Measurements from ENCODE around the gene DNAH6.

DNAH6 gene

GRCh38 chr2:84830758-84831500, 314.6 kb downstream of the DNAH6 start:
- in situ Hi-C loops (cut with HindIII; ENCODE audit: low sequenced_read_pairs) = no loop called here

- in situ Hi-C loops (cut with HindIII; ENCODE audit: low sequenced_read_pairs) = no loop called here
These were observed 316.6 kb downstream of the DNAH6 start for GRCh38 chr2:84832772-84833461.

- in situ Hi-C loops (cut with HindIII; ENCODE audit: low sequenced_read_pairs) = no loop called here
These were observed 317.3 kb downstream of the DNAH6 start for GRCh38 chr2:84833481-84834150.

GRCh38 chr2:84836215-84836614, 319.9 kb downstream of the DNAH6 start:
- in situ Hi-C loops (cut with HindIII; ENCODE audit: low sequenced_read_pairs) = no loop called here

GRCh38 chr2:84838434-84839145, 322.3 kb downstream of the DNAH6 start:
- in situ Hi-C loops (cut with HindIII; ENCODE audit: low sequenced_read_pairs) = no loop called here

- in situ Hi-C loops (cut with HindIII; ENCODE audit: low sequenced_read_pairs) = loop anchor here (5.0 to 10.0 kb wide), 2 partner anchors 55 to 87 kb away; no protein-coding TSS in a partner anchor
These were observed 323.6 kb downstream of the DNAH6 start for GRCh38 chr2:84839851-84840250.

- in situ Hi-C loops (cut with HindIII; ENCODE audit: low sequenced_read_pairs) = loop anchor here (5.0 to 10.0 kb wide), 2 partner anchors 56 to 87 kb away; no protein-coding TSS in a partner anchor
These were observed 324.0 kb downstream of the DNAH6 start for GRCh38 chr2:84840306-84840705.

GRCh38 chr2:84841577-84841976, 325.3 kb downstream of the DNAH6 start:
- in situ Hi-C loops (cut with HindIII; ENCODE audit: low sequenced_read_pairs) = loop anchor here (5.0 to 10.0 kb wide), 2 partner anchors 57 to 86 kb away; no protein-coding TSS in a partner anchor

GRCh38 chr2:84844141-84844540, 327.8 kb downstream of the DNAH6 start:
- in situ Hi-C loops (cut with HindIII; ENCODE audit: low sequenced_read_pairs) = loop anchor here (5.0 to 10.0 kb wide), 2 partner anchors 59 to 83 kb away; no protein-coding TSS in a partner anchor

- in situ Hi-C loops (cut with HindIII; ENCODE audit: low sequenced_read_pairs) = loop anchor here (10.0 kb wide), 1 partner anchor 61 kb away; no protein-coding TSS in a partner anchor
These were observed 329.9 kb downstream of the DNAH6 start for GRCh38 chr2:84846041-84846663.

GRCh38 chr2:84846741-84847142, 330.4 kb downstream of the DNAH6 start:
- in situ Hi-C loops (cut with HindIII; ENCODE audit: low sequenced_read_pairs) = loop anchor here (10.0 kb wide), 1 partner anchor 62 kb away; no protein-coding TSS in a partner anchor

GRCh38 chr2:84847326-84848050, 331.2 kb downstream of the DNAH6 start:
- in situ Hi-C loops (cut with HindIII; ENCODE audit: low sequenced_read_pairs) = loop anchor here (10.0 kb wide), 1 partner anchor 63 kb away; no protein-coding TSS in a partner anchor

GRCh38 chr2:84849271-84849952, 333.1 kb downstream of the DNAH6 start:
- in situ Hi-C loops (cut with HindIII; ENCODE audit: low sequenced_read_pairs) = loop anchor here (10.0 kb wide), 1 partner anchor 65 kb away; no protein-coding TSS in a partner anchor

GRCh38 chr2:84850471-84850870, 334.2 kb downstream of the DNAH6 start:
- in situ Hi-C loops (cut with HindIII; ENCODE audit: low sequenced_read_pairs) = no loop called here

- in situ Hi-C loops (cut with HindIII; ENCODE audit: low sequenced_read_pairs) = no loop called here
These were observed 335.6 kb downstream of the DNAH6 start for GRCh38 chr2:84851876-84852275.

- in situ Hi-C loops (cut with HindIII; ENCODE audit: low sequenced_read_pairs) = no loop called here
These were observed 338.6 kb downstream of the DNAH6 start for GRCh38 chr2:84854850-84855249.

- in situ Hi-C loops (cut with HindIII; ENCODE audit: low sequenced_read_pairs) = no loop called here
These were observed 339.4 kb downstream of the DNAH6 start for GRCh38 chr2:84855731-84856130.

- in situ Hi-C loops (cut with HindIII; ENCODE audit: low sequenced_read_pairs) = no loop called here
These were observed 340.5 kb downstream of the DNAH6 start for GRCh38 chr2:84856787-84857186.

- in situ Hi-C loops (cut with HindIII; ENCODE audit: low sequenced_read_pairs) = no loop called here
These were observed 341.3 kb downstream of the DNAH6 start for GRCh38 chr2:84857566-84857965.
